ENCODE measurements around the gene OR9A4. TPM values are rescaled to one million over a fixed set of nuclear protein-coding genes. Genes with fewer than 3 reads are reported as not detected.

Gene OR9A4
- polyA plus RNA-seq, 2 of the 4 experiments (the other 2 are of a cell fraction), result not detected

DNA sequence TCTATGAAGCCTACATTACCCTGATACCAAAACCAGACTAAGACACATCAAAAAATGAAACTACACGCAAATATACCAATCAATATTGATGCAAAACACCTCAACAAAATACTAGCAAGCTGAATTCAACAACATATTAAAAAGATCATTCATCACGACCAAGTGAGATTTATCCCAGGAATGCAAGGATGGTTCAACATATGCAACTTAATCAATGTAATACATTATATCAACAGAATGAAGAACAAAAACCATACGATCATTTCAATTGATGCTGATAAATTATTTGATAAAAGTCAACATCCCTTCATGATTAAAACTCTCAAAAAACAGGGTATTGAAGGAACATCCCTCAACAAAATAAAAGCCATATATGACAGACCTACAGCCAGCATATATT lies 24.9 kb downstream of the OR9A4 start:
- H3K27ac ChIP-seq, result no peak overlapping the region
- TF ChIP-seq HEYL (CRISPR knock-in tag; IDR thresholded peaks at IDR 0.05) (no peak), HOXA7 (CRISPR knock-in tag; IDR thresholded peaks at IDR 0.05) (no peak), MYC (IDR thresholded peaks at IDR 0.05; ENCODE audit: borderline replicate concordance, low read length) (no peak), NR3C1 (IDR thresholded peaks at IDR 0.05) (no peak), BHLHE40 (IDR thresholded peaks at IDR 0.05; ENCODE audit: low read depth, low read length) (no peak), KDM5A (IDR thresholded peaks at IDR 0.05) (no peak), FOXS1 (CRISPR knock-in tag; IDR thresholded peaks at IDR 0.05) (no peak), PHF8 (IDR thresholded peaks at IDR 0.05; ENCODE audit: borderline replicate concordance, low read depth) (no peak), HDAC2 (IDR thresholded peaks at IDR 0.05) (no peak), TP53 (CRISPR knock-in tag; IDR thresholded peaks at IDR 0.05) (no peak), NFE2L2 (conservative IDR thresholded peaks at IDR 0.05; ENCODE audit: low read length) (no peak), KDM1A (IDR thresholded peaks at IDR 0.05; ENCODE audit: low read depth) (no peak), RARB (CRISPR knock-in tag; IDR thresholded peaks at IDR 0.05) (no peak), RCOR1 (IDR thresholded peaks at IDR 0.05; ENCODE audit: low read depth, low read length) (no peak), ESRRA (IDR thresholded peaks at IDR 0.05; ENCODE audit: borderline replicate concordance, low read length) (no peak)
- TF ChIP-seq, protein P1, sequence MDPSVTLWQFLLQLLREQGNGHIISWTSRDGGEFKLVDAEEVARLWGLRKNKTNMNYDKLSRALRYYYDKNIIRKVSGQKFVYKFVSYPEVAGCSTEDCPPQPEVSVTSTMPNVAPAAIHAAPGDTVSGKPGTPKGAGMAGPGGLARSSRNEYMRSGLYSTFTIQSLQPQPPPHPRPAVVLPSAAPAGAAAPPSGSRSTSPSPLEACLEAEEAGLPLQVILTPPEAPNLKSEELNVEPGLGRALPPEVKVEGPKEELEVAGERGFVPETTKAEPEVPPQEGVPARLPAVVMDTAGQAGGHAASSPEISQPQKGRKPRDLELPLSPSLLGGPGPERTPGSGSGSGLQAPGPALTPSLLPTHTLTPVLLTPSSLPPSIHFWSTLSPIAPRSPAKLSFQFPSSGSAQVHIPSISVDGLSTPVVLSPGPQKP (IDR thresholded peaks at IDR 0.05; ENCODE audit: low read depth, low read length), result no peak
- TF ChIP-seq, protein P2, sequence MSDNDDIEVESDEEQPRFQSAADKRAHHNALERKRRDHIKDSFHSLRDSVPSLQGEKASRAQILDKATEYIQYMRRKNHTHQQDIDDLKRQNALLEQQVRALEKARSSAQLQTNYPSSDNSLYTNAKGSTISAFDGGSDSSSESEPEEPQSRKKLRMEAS (IDR thresholded peaks at IDR 0.05), result no peak
- TF ChIP-seq, protein P3, sequence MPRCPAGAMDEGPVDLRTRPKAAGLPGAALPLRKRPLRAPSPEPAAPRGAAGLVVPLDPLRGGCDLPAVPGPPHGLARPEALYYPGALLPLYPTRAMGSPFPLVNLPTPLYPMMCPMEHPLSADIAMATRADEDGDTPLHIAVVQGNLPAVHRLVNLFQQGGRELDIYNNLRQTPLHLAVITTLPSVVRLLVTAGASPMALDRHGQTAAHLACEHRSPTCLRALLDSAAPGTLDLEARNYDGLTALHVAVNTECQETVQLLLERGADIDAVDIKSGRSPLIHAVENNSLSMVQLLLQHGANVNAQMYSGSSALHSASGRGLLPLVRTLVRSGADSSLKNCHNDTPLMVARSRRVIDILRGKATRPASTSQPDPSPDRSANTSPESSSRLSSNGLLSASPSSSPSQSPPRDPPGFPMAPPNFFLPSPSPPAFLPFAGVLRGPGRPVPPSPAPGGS (IDR thresholded peaks at IDR 0.05), result no peak
- TF ChIP-seq, protein P4, sequence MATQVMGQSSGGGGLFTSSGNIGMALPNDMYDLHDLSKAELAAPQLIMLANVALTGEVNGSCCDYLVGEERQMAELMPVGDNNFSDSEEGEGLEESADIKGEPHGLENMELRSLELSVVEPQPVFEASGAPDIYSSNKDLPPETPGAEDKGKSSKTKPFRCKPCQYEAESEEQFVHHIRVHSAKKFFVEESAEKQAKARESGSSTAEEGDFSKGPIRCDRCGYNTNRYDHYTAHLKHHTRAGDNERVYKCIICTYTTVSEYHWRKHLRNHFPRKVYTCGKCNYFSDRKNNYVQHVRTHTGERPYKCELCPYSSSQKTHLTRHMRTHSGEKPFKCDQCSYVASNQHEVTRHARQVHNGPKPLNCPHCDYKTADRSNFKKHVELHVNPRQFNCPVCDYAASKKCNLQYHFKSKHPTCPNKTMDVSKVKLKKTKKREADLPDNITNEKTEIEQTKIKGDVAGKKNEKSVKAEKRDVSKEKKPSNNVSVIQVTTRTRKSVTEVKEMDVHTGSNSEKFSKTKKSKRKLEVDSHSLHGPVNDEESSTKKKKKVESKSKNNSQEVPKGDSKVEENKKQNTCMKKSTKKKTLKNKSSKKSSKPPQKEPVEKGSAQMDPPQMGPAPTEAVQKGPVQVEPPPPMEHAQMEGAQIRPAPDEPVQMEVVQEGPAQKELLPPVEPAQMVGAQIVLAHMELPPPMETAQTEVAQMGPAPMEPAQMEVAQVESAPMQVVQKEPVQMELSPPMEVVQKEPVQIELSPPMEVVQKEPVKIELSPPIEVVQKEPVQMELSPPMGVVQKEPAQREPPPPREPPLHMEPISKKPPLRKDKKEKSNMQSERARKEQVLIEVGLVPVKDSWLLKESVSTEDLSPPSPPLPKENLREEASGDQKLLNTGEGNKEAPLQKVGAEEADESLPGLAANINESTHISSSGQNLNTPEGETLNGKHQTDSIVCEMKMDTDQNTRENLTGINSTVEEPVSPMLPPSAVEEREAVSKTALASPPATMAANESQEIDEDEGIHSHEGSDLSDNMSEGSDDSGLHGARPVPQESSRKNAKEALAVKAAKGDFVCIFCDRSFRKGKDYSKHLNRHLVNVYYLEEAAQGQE (IDR thresholded peaks at IDR 0.05), result no peak
- TF ChIP-seq, protein P5, sequence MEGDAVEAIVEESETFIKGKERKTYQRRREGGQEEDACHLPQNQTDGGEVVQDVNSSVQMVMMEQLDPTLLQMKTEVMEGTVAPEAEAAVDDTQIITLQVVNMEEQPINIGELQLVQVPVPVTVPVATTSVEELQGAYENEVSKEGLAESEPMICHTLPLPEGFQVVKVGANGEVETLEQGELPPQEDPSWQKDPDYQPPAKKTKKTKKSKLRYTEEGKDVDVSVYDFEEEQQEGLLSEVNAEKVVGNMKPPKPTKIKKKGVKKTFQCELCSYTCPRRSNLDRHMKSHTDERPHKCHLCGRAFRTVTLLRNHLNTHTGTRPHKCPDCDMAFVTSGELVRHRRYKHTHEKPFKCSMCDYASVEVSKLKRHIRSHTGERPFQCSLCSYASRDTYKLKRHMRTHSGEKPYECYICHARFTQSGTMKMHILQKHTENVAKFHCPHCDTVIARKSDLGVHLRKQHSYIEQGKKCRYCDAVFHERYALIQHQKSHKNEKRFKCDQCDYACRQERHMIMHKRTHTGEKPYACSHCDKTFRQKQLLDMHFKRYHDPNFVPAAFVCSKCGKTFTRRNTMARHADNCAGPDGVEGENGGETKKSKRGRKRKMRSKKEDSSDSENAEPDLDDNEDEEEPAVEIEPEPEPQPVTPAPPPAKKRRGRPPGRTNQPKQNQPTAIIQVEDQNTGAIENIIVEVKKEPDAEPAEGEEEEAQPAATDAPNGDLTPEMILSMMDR (IDR thresholded peaks at IDR 0.05), result no peak
- whole genome bisulfite sequencing (ENCODE audit: missing lambda C conversion rate), result 18% methylated on average over 3 of the region's 3 CpGs
- CTCF ChIA-PET, result no interaction called here
- H3K4me3 ChIP-seq, result no peak overlapping the region
- no peaks in the 10 kb centered on the region for H3K9me3 ChIP-seq
- POLR2A ChIA-PET, result no interaction called here
- H3K4me1 ChIP-seq, result no peaks in the 10 kb centered on the region
- DNase-seq (ENCODE audit: low read depth in 1 of 2, low spot score in 1 of 2), result no peak
- H3K4me2 ChIP-seq, result no peak overlapping the region
- no peak for ATAC-seq
- no peak for FAIRE-seq

DNA sequence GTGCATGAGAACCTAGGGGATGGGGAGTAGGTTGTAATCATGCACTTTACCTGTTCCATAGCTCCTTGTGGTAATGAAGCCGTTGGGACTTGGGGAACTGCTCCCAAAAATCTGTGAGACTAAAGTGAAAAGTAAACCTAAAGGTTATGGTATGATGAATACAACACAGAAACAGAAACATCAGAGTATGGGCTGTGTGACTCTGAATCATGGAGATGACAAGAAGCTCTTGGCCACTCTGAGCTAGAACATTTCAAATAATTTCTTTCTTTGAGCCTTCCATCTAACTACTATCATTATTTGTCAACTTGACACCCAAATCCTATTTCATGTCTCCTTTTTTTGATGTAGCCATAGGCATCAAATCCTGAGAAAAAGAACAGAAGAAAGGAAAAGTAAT lies 27.6 kb downstream of the OR9A4 start:
- no peak overlapping the region for H3K4me3 ChIP-seq
- ChIA-PET POLR2A (no interaction called here), CTCF (no interaction called here)
- H3K9me3 ChIP-seq, result no peaks in the 10 kb centered on the region
- no peak overlapping the region for H3K27ac ChIP-seq
- WGBS (ENCODE audit: missing lambda C conversion rate), result 0% methylated on average over 1 of the region's 1 CpG
- DNase-seq (ENCODE audit: low read depth in 1 of 2, low spot score in 1 of 2) (no peak), ATAC-seq (no peak), FAIRE-seq (no peak)
- no peaks in the 10 kb centered on the region for H3K4me1 ChIP-seq
- no peak overlapping the region for H3K4me2 ChIP-seq
- TF ChIP-seq RFX5 (IDR thresholded peaks at IDR 0.05) (no peak), KDM1A (IDR thresholded peaks at IDR 0.05; ENCODE audit: low read depth) (no peak), EP300 (IDR thresholded peaks at IDR 0.05) (no peak), FOSB (CRISPR knock-in tag; IDR thresholded peaks at IDR 0.05) (no peak), ESRRA (IDR thresholded peaks at IDR 0.05; ENCODE audit: borderline replicate concordance, low read length) (no peak), CEBPB (IDR thresholded peaks at IDR 0.05) (no peak), NFE2L2 (conservative IDR thresholded peaks at IDR 0.05; ENCODE audit: low read length) (no peak), PHF8 (IDR thresholded peaks at IDR 0.05; ENCODE audit: borderline replicate concordance, low read depth) (no peak), FOSL2 (IDR thresholded peaks at IDR 0.05) (no peak), FOSL2 (CRISPR knock-in tag; IDR thresholded peaks at IDR 0.05) (no peak)
- TF ChIP-seq, protein P1 (IDR thresholded peaks at IDR 0.05; ENCODE audit: low read depth, low read length), result no peak
- TF ChIP-seq, protein P6, sequence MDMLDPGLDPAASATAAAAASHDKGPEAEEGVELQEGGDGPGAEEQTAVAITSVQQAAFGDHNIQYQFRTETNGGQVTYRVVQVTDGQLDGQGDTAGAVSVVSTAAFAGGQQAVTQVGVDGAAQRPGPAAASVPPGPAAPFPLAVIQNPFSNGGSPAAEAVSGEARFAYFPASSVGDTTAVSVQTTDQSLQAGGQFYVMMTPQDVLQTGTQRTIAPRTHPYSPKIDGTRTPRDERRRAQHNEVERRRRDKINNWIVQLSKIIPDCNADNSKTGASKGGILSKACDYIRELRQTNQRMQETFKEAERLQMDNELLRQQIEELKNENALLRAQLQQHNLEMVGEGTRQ (IDR thresholded peaks at IDR 0.05), result no peak
- TF ChIP-seq, protein P7, sequence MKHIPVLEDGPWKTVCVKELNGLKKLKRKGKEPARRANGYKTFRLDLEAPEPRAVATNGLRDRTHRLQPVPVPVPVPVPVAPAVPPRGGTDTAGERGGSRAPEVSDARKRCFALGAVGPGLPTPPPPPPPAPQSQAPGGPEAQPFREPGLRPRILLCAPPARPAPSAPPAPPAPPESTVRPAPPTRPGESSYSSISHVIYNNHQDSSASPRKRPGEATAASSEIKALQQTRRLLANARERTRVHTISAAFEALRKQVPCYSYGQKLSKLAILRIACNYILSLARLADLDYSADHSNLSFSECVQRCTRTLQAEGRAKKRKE (CRISPR knock-in tag; IDR thresholded peaks at IDR 0.05; ENCODE audit: low read depth), result no peak

All from A549 (cell line).